Endothelial cell (in vitro differentiated cells): ENCODE measurements around the gene REC114. TPM values are rescaled to one million over a fixed set of nuclear protein-coding genes. Genes with fewer than 3 reads are reported as not detected.

Experiments
- DNase-seq: peaks from one replicate; pipeline ENCODE4 v3.0.0; 2021; ENCODE audit warnings: low spot score
- H3K27ac Mint-ChIP-seq: one replicate; pipeline ENCODE4 v1.8.0; 2021; ENCODE audit warnings: mixed read lengths, inconsistent platforms; ENCODE audit not compliant: unreplicated experiment
- H3K27me3 Mint-ChIP-seq: one replicate; pipeline ENCODE4 v1.8.0; 2021; ENCODE audit warnings: mild to moderate bottlenecking, moderate library complexity, mixed read lengths, inconsistent platforms; ENCODE audit not compliant: unreplicated experiment
- H3K36me3 Mint-ChIP-seq: one replicate; pipeline ENCODE4 v1.8.0; 2021; ENCODE audit warnings: mild to moderate bottlenecking, low read depth, mixed read lengths, inconsistent platforms; ENCODE audit not compliant: unreplicated experiment
- H3K4me1 Mint-ChIP-seq: one replicate; pipeline ENCODE4 v1.8.0; 2021; ENCODE audit warnings: mild to moderate bottlenecking, mixed read lengths, inconsistent platforms; ENCODE audit not compliant: unreplicated experiment
- H3K4me3 Mint-ChIP-seq: one replicate; pipeline ENCODE4 v1.8.0; 2021; ENCODE audit warnings: mild to moderate bottlenecking, mixed read lengths, inconsistent platforms; ENCODE audit not compliant: unreplicated experiment
- H3K9me3 Mint-ChIP-seq: one replicate; pipeline ENCODE4 v1.8.0; 2021; ENCODE audit warnings: mixed read lengths, inconsistent platforms; ENCODE audit not compliant: unreplicated experiment
- CTCF ChIP-seq: fragments of 200-600 bp; sonication (generic); IDR thresholded peaks from one replicate; pipeline ENCODE4 v1.5.0; 2021; ENCODE audit warnings: antibody characterized with exemption; ENCODE audit not compliant: unreplicated experiment
- total RNA-seq: library from RNA; stranded (reverse); fragmentation: NEBNext Ultra II Directional; extraction: Animal tissue kit (Norgen Biotek cat#: 25700); gene quantifications from one replicate; pipeline ENCODE4 v1.2.1, GENCODE V29; 2021; ENCODE audit not compliant: unreplicated experiment

REC114 gene
- total RNA-seq, 1 donor from 2014 or later: not detected

DNA sequence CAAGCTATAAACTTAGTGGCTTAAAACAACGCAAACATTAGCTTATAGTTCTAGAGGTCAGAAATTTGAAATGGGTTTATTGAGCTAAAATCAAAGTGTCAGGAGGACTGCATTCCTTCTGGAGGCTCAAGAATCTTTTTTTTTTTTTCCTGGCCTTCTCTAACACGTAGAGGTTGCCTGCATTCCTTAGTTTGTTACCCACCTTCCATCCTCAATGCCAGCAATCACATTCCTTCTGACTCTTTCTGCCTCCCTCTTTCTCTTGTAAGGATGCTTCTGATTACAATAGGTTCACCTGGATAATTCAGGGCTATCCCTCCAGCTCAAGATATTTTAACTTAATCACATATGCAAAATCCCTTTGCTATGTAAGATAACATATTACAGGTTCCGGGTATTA lies 24.8 kb downstream of the REC114 start:
- Mint-ChIP-seq H3K9me3 (no peaks in the 10 kb centered on the region), H3K27me3 (no peaks in the 10 kb centered on the region), H3K4me3 (no peak overlapping the region), H3K4me1 (peaks cover 4% of the 10 kb centered on the region), H3K36me3 (no peaks in the 10 kb centered on the region), H3K27ac (no peak overlapping the region)
- no peak for DNase-seq
- no peak for TF ChIP-seq CTCF

- H3K36me3 Mint-ChIP-seq: no peaks in the 10 kb centered on the region
- H3K4me3 Mint-ChIP-seq: no peak overlapping the region
- no peaks in the 10 kb centered on the region for H3K9me3 Mint-ChIP-seq
- H3K27ac Mint-ChIP-seq: no peak overlapping the region
- H3K4me1 Mint-ChIP-seq: peaks cover 4% of the 10 kb centered on the region
- no peak for TF ChIP-seq CTCF
- no peaks in the 10 kb centered on the region for H3K27me3 Mint-ChIP-seq
- DNase-seq: no peak
These were observed 31.8 kb downstream of the REC114 start for GRCh38 chr15:73474785-73475184.

- no peak for TF ChIP-seq CTCF
- H3K9me3 Mint-ChIP-seq: no peaks in the 10 kb centered on the region
- H3K36me3 Mint-ChIP-seq: no peaks in the 10 kb centered on the region
- H3K27ac Mint-ChIP-seq: no peak overlapping the region
- H3K4me3 Mint-ChIP-seq: no peak overlapping the region
- DNase-seq: no peak
- no peaks in the 10 kb centered on the region for H3K4me1 Mint-ChIP-seq
- no peaks in the 10 kb centered on the region for H3K27me3 Mint-ChIP-seq
These were observed 33.8 kb downstream of the REC114 start for GRCh38 chr15:73476704-73477216.

DNA sequence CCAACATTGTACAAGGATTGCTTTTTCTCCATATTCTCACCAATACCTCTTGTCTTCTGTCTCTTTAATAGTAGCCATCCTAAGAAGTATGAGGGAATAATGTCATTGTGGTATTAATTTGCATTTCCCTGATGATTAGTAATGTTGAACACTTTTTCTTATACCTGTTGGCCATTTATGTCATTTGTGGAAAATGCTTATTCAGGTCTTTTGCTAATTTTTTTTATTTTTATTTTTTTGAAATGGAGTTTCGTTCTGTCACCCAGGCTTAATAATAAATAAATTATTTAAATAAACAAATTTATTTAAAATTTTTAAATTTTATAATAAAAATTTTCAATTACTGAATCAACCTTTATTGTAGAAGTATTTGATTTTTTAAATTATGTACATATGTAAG lies 37.1 kb downstream of the REC114 start:
- no peak overlapping the region for H3K27ac Mint-ChIP-seq
- H3K4me3 Mint-ChIP-seq: no peak overlapping the region
- H3K4me1 Mint-ChIP-seq: no peaks in the 10 kb centered on the region
- DNase-seq: no peak
- H3K36me3 Mint-ChIP-seq: no peaks in the 10 kb centered on the region
- TF ChIP-seq CTCF: no peak
- H3K27me3 Mint-ChIP-seq: no peaks in the 10 kb centered on the region
- no peaks in the 10 kb centered on the region for H3K9me3 Mint-ChIP-seq

DNA sequence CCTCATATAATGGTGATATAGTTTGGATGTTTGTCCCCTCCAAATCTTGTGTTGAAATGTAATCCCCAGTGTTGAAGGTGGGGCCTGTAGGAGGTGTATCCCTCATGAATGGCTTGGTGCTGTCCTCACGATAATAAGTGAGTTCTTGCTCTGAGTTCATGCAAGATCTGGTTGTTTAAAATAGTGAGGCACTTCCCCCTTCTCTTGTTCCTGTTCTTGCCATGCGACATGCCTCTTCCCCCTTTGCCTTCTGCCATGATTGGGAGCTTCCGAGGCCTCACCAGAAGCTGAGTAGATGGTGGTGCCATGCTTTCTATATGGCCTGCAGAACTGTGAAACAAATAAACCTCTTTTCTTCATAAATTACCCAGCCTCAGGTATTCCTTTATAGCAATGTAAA lies 39.2 kb downstream of the REC114 start:
- TF ChIP-seq CTCF: no peak
- Mint-ChIP-seq H3K9me3 (no peaks in the 10 kb centered on the region), H3K27ac (no peak overlapping the region), H3K27me3 (no peaks in the 10 kb centered on the region), H3K4me1 (no peaks in the 10 kb centered on the region), H3K36me3 (no peaks in the 10 kb centered on the region), H3K4me3 (no peak overlapping the region)
- no peak for DNase-seq
